ENCODE results near the gene CLGN. TPM values are rescaled to one million over a fixed set of nuclear protein-coding genes. Genes with fewer than 3 reads are reported as not detected.

The CLGN gene
- polyA plus RNA-seq, 1 donor (not counting 4 experiments of a cell fraction or from before 2014, with no cell fraction given), result not detected

DNA sequence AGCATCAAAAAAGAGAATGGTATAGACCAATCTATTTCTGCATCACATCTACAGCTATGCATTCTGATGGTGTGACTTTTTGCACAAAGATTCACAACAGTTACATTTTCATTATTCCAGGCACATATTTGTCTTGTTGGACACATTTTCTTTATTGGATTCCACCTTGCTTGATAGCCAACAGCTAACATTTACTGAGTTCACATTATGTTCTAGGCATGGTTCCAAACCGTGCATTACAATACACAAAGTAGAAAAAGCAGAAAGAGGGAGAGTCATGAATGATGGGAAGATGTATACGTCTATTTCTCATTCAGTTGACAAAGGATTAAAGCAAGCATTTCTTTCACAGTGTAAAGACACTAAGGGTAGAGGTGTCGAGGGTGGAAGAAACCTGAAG lies 22.9 kb upstream of the CLGN start:
- H3K4me2 ChIP-seq (ENCODE audit: control insufficient read depth, extremely low read depth, insufficient read depth, low read depth, low read length), result no peak overlapping the region
- H3K4me1 ChIP-seq (ENCODE audit: control insufficient read depth, extremely low read depth, insufficient read depth, low read length), result no peaks in the 10 kb centered on the region
- no peak overlapping the region for H3K4me3 ChIP-seq (ENCODE audit: control insufficient read depth in 2 of 3, extremely low read depth in 1 of 3, insufficient read depth in 2 of 3, low read depth in 1 of 3, low read length in 3 of 3)
- dilution Hi-C loops (cut with MboI; ENCODE audit: extremely low pct_ligation_motif_present, low sequenced_read_pairs), result no loop called here
- no peaks in the 10 kb centered on the region for H3K36me3 ChIP-seq (ENCODE audit: control insufficient read depth in 2 of 2, extremely low read depth in 1 of 2, insufficient read depth in 2 of 2, low read length in 2 of 2)
- no peak overlapping the region for H3K27ac ChIP-seq (ENCODE audit: control insufficient read depth, insufficient read depth, low read length)
- FAIRE-seq, result no peak
- no peak overlapping the region for H2AFZ ChIP-seq (ENCODE audit: control insufficient read depth, low read length)
- H3K79me2 ChIP-seq (ENCODE audit: control insufficient read depth, insufficient read depth, low read length), result no peaks in the 10 kb centered on the region
- no peak overlapping the region for H3K9ac ChIP-seq (ENCODE audit: control insufficient read depth, extremely low read depth, insufficient read depth, low read length)
- no peaks in the 10 kb centered on the region for H3K9me3 ChIP-seq (ENCODE audit: control insufficient read depth, low read depth, low read length)
- no peaks in the 10 kb centered on the region for H3K9me1 ChIP-seq (ENCODE audit: control insufficient read depth, extremely low read depth, insufficient read depth, low read length)
- TF ChIP-seq, protein P1, sequence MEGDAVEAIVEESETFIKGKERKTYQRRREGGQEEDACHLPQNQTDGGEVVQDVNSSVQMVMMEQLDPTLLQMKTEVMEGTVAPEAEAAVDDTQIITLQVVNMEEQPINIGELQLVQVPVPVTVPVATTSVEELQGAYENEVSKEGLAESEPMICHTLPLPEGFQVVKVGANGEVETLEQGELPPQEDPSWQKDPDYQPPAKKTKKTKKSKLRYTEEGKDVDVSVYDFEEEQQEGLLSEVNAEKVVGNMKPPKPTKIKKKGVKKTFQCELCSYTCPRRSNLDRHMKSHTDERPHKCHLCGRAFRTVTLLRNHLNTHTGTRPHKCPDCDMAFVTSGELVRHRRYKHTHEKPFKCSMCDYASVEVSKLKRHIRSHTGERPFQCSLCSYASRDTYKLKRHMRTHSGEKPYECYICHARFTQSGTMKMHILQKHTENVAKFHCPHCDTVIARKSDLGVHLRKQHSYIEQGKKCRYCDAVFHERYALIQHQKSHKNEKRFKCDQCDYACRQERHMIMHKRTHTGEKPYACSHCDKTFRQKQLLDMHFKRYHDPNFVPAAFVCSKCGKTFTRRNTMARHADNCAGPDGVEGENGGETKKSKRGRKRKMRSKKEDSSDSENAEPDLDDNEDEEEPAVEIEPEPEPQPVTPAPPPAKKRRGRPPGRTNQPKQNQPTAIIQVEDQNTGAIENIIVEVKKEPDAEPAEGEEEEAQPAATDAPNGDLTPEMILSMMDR (optimal IDR thresholded peaks at IDR 0.05 in 1 of 3, IDR thresholded peaks at IDR 0.05 in 1 of 3, conservative IDR thresholded peaks at IDR 0.05 in 1 of 3; ENCODE audit: extremely low read depth in 1 of 3, insufficient read depth in 2 of 3, low read length in 3 of 3), result no peak
- TF ChIP-seq EZH2 (IDR thresholded peaks at IDR 0.05; ENCODE audit: low read length), result no peak
- no peaks in the 10 kb centered on the region for H4K20me1 ChIP-seq (ENCODE audit: control insufficient read depth, extremely low read depth, insufficient read depth, low read length)
- no peaks in the 10 kb centered on the region for H3K27me3 ChIP-seq (ENCODE audit: control insufficient read depth, extremely low read depth, insufficient read depth, low read length)
- no peak for DNase-seq (ENCODE audit: low read depth, low spot score)

DNA sequence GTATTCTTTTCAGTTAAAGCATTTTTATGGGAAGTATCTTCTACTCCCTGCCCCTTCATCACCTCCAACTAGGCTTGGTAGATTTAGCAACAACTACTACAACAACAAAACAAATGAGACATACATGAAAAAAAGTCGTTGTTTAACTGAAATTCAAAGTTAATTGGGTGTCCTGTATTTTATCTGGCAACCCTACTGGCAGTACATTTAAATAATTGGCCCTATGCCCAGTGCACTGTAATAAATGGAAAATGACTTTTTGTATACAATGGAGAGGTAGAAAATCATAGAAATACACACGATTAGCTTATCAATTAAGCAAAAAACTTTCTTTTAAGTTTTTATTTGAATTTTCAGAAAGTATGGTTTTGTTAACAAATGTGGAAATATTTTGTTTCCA lies 21.4 kb upstream of the CLGN start:
- no peaks in the 10 kb centered on the region for H3K36me3 ChIP-seq (ENCODE audit: control insufficient read depth in 2 of 2, extremely low read depth in 1 of 2, insufficient read depth in 2 of 2, low read length in 2 of 2)
- H3K4me1 ChIP-seq (ENCODE audit: control insufficient read depth, extremely low read depth, insufficient read depth, low read length), result no peaks in the 10 kb centered on the region
- H3K4me2 ChIP-seq (ENCODE audit: control insufficient read depth, extremely low read depth, insufficient read depth, low read depth, low read length), result no peak overlapping the region
- no peak overlapping the region for H3K27ac ChIP-seq (ENCODE audit: control insufficient read depth, insufficient read depth, low read length)
- no peaks in the 10 kb centered on the region for H3K9me3 ChIP-seq (ENCODE audit: control insufficient read depth, low read depth, low read length)
- no peak overlapping the region for H3K4me3 ChIP-seq (ENCODE audit: control insufficient read depth in 2 of 3, extremely low read depth in 1 of 3, insufficient read depth in 2 of 3, low read depth in 1 of 3, low read length in 3 of 3)
- dilution Hi-C loops (cut with MboI; ENCODE audit: extremely low pct_ligation_motif_present, low sequenced_read_pairs), result no loop called here
- no peaks in the 10 kb centered on the region for H3K9me1 ChIP-seq (ENCODE audit: control insufficient read depth, extremely low read depth, insufficient read depth, low read length)
- TF ChIP-seq, protein P1 (optimal IDR thresholded peaks at IDR 0.05 in 1 of 3, IDR thresholded peaks at IDR 0.05 in 1 of 3, conservative IDR thresholded peaks at IDR 0.05 in 1 of 3; ENCODE audit: extremely low read depth in 1 of 3, insufficient read depth in 2 of 3, low read length in 3 of 3), result no peak
- no peak for TF ChIP-seq EZH2 (IDR thresholded peaks at IDR 0.05; ENCODE audit: low read length)
- DNase-seq (ENCODE audit: low read depth, low spot score) (no peak), FAIRE-seq (no peak)
- no peaks in the 10 kb centered on the region for H4K20me1 ChIP-seq (ENCODE audit: control insufficient read depth, extremely low read depth, insufficient read depth, low read length)
- no peaks in the 10 kb centered on the region for H3K79me2 ChIP-seq (ENCODE audit: control insufficient read depth, insufficient read depth, low read length)
- H2AFZ ChIP-seq (ENCODE audit: control insufficient read depth, low read length), result no peak overlapping the region
- no peak overlapping the region for H3K9ac ChIP-seq (ENCODE audit: control insufficient read depth, extremely low read depth, insufficient read depth, low read length)
- H3K27me3 ChIP-seq (ENCODE audit: control insufficient read depth, extremely low read depth, insufficient read depth, low read length), result no peaks in the 10 kb centered on the region
